Astrocyte of the spinal cord (primary cell): Measurements from ENCODE around the gene CNKSR2.
A peak's percentile ranks its signal among the peaks of the same experiment; 100 is the strongest.

Experiments
- DNase-seq: peaks from one replicate; pipeline ENCODE4 v3.0.0; 2011; ENCODE audit warnings: low read depth, low spot score
- H3K4me3 ChIP-seq: 2 replicates; pipeline ENCODE4 v1.5.1; 2011; ENCODE audit warnings: low read depth, mild to moderate bottlenecking, low read length, moderate library complexity
- CTCF ChIP-seq: IDR thresholded peaks from 2 replicates; pipeline ENCODE4 v1.5.1; 2012; ENCODE audit warnings: low read depth, mild to moderate bottlenecking, low read length, inconsistent platforms
- in situ Hi-C: cut with HindIII; loops from 2 replicates; pipeline ENCODE4 v1.10.0; 2017; ENCODE audit warnings: low sequenced_read_pairs

The CNKSR2 gene

GRCh38 chrX:21374163-21374993, at the start of gene CNKSR2:
Gene CNKSR2, plus strand, starts transcription at chrX:21374418. Its CDS starts 480 bp downstream, at chrX:21374898.
- in situ Hi-C loops, result no loop called here
- TF ChIP-seq CTCF, result no peak
- DNase-seq, result peak; percentile 12
- H3K4me3 ChIP-seq, result peak within 1 kb of the TSS; percentile 49

GRCh38 chrX:21354725-21355124, 19.5 kb upstream of the CNKSR2 start:
- in situ Hi-C loops, result no loop called here
- H3K4me3 ChIP-seq, result no peak overlapping the region
- no peak for TF ChIP-seq CTCF
- DNase-seq, result no peak

GRCh38 chrX:21355831-21356230, 18.4 kb upstream of the CNKSR2 start:
- no peak for TF ChIP-seq CTCF
- no peak for DNase-seq
- in situ Hi-C loops, result no loop called here
- no peak overlapping the region for H3K4me3 ChIP-seq

- no peak for TF ChIP-seq CTCF
- in situ Hi-C loops, result no loop called here
- DNase-seq, result no peak
- no peak overlapping the region for H3K4me3 ChIP-seq
Observed at GRCh38 chrX:21369613-21370012, 4.6 kb upstream of the CNKSR2 start.

GRCh38 chrX:21373001-21373400, 1.2 kb upstream of the CNKSR2 start:
- no peak for DNase-seq
- TF ChIP-seq CTCF, result no peak
- H3K4me3 ChIP-seq, result no peak overlapping the region
- in situ Hi-C loops, result no loop called here

GRCh38 chrX:21373637-21374162, 518 bp upstream of the CNKSR2 start:
- no peak for TF ChIP-seq CTCF
- no peak for DNase-seq
- in situ Hi-C loops, result no loop called here
- H3K4me3 ChIP-seq, result peak overlapping the region; percentile 49
